ENCODE data around the gene VAPB.

- TF ChIP-seq CTCF (IDR thresholded peaks at IDR 0.05; ENCODE audit: insufficient read depth, low read depth, low read length) (no peak), EZH2 (IDR thresholded peaks at IDR 0.05; ENCODE audit: insufficient read depth, low read length) (no peak)
These were observed 106.0 kb downstream of the VAPB start for GRCh38 chr20:58494923-58495622.
